Stimulated activated CD8-positive, alpha-beta memory T cell treated with anti-CD3 and anti-CD28 coated beads, Interleukin-2, amount 100 ng/mL, for 1 hour (primary cell): ENCODE data around the gene CDR2L.
"Not testable (repeated sequence)": the region's sequence is repeated elsewhere in the genome, so short reads cannot be mapped to it uniquely, and the experiment has no call there.

Experiments
- DNase-seq, 2 donors: peaks; one replicate each; pipeline ENCODE4 v3.0.0-alpha.2; 2020; ENCODE audit warnings: low read depth in 2 of 2

CDR2L gene

DNA sequence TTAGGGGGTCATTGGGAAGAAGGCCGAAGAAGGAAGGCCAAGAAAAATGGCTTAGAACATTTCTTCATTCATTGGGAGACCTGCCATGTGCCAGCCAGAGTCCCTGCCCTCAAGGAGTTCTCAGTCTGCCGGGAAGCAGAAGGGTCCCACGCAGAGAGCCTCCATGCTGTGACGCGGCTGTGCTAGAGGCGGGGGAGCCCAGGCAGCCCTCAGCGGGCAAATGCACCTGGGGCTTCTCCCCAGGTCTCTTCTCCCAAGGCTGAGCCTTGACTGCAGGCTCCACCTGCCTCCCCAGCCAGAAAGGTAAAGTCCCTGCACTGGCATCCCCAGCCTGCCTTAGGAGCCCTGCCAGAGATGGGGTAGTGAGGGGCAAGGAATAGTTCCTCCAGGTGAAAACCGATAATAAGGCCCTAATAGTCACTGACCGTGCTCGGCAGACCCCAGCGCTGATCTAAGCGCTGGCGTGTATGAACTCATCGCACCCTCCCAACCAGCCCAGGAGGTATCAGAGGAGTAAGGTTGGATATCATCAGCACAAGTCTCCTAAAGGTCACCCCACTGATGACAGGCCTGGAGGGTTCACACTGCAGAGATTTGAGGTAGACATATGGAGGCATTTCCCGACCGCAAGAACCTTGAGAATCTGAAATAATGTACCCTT is 6.0 kb upstream of the CDR2L start:
- no peak for DNase-seq

DNA sequence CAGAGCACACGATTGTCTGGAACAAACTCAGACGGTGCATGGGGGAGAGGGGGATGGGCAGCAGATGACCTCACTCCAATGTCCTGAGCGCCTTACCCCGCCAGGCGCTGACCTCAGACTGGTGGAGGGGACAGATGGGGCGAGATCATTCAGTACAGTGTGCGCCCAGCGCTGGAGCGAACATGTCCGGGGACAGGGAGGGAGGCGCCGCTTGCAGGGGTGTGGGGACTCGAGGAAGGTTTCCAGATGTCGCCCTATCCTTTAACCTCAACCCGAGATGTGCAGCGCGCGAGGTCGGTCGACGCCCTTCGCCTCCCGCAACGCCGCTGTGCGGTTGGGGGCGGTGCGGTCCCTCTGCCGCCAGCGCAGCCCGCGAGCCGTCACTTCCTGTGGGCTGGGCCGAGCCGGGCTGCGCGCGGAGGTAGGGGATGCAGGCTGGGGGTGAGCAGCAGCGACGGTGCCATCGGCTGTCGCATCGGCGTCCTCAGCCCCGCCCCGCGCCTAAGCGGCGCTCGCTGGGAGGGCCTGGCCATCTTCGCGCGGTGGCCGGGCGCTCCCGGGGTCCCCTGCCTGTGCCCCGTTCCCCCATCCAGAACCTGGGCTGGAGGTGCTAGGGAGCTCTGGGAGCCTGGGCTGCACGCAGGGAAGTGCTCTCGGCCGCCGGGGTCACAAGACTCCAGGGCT is 5.3 kb upstream of the CDR2L start:
- peak; percentile 46 to 55 for DNase-seq

DNA sequence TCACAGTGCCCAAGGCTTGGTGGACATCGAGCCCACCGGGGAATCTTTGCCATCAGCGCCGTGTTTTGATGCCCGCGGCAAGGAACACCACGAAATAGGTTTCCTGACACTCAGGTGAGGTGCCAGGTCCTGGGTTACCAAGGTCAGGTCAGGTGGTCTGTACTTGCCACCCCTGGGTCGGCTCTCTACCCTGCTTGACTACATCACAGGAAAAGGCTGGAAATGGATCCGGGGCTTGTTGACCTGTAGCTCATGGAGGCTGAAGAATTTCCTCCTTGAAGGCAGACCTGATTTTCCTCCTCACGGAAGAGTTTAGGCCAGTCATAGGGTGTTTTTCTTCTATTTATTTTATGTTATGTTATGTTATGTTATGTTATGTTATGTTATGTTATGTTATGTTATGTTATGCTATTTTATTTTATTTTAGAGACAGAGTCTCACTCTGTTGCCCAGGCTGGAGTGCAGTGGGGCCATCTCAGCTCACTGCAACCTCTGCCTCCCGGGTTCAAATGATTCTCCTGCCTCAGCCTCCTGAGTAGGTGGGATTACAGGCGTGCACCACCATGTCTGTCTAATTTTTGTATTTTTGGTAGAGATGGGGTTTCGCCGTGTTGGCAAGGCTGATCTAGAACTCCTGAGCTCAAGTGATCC is 4.6 kb upstream of the CDR2L start:
- DNase-seq: not testable (repeated sequence)

DNA sequence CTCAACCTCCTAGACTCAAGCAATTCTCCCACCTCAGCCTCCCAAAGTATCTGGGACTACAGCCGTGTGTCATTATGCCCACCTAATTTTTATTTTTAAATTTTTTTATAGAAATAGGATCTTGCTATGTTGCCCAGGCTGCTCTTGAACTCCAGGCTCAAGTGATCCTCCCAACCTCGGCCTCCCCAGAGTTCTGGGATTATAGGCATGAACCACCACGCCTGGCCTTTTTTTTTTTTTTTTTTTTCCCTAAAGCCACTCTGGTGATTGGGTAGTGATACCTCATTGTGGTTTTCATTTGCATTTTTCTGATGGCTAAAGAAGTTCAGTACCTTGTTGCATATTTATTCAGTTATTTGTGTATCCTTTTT is 1.2 kb upstream of the CDR2L start:
- DNase-seq: no peak

DNA sequence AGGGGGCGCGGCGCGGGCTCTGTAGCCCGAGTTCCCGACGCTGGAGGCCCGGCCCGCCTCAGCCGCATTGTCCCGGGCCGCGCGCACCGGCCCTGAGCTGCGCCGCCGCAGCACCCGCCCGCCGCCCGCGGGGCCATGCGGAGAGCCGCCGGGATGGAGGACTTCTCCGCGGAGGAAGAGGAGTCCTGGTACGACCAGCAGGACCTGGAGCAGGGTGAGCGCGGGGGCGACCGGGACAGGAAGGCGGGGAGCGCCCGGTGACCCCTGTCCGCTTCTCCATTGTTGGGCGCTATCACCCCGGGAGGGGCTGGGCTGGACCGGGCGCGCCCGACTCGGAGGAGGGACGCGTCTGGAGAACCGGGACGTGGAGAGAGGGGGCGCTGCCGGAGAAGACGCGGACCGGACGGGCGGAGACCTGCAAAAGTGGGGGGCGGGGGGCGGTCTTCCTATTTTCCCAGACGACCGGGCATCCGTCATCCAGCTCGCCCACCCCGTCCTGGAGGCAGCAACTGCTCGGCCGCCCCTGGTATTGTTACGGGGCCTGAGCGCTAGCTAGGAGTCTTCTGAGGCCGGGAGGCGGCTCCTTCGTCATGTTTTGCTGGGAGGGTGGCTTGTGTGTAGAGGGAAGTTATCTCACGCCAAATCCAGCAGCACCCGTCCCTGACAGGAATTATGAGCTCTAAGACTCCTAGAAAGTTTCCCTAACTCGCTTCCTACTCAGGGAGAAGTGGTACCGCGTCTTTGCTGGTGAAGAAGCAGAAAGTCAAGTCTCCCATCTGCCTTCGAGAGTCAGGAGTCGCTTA is 678 bp downstream of the CDR2L start:
- DNase-seq: no peak

DNA sequence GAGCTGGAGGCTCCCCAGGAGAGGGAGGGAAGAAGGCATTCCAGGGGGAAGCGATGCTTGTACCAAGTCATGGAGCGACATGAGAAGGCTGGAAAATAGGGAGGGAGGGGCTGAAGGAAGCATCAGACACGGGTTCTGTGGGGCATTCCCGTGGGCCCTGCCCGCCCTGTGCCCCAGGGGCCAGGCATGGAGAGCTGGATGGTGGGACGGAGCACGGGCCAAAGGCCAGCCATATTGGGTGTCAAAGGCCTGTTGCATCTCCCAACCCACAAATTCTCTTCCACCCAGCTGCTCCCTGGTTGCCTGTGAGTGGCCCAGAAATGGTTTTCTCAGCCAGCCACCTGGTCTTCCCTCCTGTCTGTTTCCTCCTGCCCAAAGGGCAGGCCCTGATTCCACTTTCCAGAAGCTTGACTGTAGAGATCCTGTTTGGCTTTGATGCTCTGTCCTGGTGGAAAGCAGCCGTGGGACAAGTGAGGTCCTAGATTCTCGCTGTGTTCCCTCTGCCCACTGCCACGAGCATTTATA is 3.2 kb downstream of the CDR2L start:
- no peak for DNase-seq

DNA sequence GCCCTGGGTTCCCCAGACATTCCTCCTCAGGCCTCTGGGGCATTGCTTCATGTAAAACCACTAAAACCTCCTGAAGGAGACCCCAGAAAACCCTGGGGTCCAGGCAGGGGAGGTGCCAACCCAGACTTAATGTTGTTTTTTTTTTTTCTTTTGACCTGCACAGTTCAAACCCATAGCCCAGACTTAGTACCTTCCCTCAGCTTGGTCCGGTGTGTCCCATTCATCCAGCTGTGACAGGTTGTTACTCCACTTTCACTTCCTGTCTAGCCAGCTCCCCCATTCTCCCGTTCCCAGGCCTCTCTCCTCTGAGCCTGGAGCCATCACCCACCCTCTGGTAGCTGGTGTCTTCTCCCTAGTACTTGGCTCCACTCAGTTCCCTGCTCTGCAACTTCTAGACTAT is 4.8 kb downstream of the CDR2L start:
- DNase-seq: no peak

DNA sequence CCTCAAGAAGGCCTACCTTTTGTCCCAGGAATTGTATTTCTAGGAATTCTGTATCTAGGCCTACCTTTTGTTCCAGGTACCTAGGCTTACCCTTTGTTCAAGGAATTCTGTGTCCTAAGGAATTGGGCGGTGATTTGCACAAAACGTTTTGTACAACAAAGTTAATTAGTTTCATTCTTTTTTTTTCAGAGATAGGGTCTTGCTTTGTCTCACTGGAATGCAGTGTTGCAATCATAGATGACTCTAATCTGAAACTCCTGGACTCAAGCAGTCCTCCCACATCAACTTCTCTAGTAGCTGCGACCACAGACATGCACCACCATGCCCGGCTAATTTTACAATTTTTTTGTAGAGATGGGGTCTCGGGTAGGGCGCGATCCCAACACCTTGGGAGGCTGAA is 7.0 kb downstream of the CDR2L start:
- DNase-seq: no peak

DNA sequence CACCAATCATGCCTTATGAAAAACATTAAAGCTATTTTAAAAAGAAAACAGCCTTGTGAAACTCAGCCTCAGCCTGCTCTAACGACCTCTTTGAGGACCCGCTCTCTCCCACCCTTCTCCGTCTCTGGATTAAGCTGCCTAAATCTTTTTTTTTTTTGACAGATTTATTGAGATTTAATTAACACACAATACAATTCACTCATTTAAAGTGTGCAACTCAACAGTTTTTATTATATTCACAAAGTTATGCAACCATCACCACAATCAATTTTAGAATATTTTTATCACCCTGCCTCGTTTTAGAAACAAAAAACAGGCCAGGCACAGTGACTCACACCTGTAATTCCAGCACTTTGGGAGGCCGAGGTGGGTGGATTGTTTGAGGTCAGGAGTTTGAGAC is 8.4 kb downstream of the CDR2L start:
- DNase-seq: no peak

DNA sequence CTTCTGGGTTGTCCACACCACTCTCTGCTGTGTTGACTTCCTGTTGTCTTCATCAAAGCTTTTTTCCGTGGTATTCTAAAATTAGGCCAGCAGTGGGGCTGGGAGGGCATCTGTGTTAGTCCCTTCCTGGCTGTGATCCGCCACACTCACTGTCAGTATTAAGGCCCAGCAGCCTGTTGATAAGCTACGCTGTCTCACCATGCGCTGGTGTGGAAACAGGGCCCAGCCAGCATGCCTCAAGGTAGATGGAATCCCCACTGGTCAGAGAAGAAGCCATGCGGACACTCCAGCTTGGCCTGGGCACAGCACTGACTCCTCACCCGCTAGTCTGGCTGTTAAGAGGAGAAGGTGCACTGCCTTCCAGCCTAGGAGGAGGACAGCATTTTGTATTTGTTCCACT is 11.4 kb downstream of the CDR2L start:
- no peak for DNase-seq

DNA sequence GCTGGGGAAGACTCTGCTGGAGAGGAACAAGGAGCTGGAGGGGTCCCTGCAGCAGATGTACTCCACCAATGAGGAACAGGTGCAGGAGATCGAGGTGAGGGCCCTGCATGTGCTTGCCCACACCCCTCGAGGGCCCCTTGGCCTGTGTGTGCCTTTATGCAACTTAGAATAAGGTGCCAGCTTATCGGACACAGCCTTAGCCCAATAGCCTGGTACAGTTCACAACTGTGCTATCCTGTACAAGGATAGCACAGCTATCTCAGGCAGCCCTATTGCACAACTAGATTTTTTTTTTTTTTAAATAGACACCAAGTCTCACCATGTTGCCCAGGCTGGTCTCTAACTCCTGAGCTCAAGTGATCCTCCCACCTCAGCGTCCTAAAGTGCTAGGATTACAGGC is 12.1 kb downstream of the CDR2L start:
- no peak for DNase-seq

DNA sequence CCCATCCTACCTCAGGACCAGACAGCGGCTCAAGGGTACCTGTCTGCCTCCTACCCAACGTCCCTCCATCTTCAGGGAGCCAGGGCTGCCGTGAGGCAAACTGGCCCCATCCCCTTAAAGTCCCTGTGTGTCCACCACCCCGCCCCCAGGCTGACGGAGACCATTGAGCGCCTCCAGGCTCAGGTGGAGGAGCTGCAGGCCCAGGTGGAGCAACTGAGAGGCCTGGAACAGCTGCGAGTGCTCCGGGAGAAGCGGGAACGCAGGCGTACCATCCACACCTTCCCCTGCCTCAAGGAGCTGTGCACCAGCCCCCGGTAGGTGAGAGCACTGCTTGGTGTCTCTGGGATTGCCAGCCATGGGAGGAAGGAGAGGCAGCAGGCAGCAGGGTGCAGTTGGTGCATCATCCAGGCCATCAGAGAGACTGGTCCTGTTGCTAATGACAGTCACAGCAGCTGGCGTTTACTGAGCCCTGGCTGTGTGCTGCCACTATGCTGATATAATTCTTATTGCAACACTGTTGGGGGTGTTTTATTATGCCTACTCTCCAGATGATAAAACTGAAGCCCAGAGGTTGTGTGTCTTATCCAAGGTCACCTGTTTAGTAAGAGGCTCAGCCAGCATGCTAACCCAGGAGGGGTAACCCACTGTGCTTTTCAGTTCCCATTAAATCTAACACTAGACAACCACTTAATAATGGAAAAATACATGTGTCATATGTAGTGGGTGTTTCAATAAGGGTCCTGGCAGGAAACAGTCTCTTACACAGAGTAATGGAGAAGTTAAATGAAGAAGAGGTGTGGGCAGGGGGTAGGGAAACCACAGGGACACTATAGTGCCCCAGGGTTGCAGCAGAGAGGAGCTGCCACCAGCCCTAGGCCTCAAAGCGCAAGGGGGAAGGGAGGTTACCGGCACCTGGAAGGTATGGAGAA is 14.7 kb downstream of the CDR2L start:
- DNase-seq: no peak

DNA sequence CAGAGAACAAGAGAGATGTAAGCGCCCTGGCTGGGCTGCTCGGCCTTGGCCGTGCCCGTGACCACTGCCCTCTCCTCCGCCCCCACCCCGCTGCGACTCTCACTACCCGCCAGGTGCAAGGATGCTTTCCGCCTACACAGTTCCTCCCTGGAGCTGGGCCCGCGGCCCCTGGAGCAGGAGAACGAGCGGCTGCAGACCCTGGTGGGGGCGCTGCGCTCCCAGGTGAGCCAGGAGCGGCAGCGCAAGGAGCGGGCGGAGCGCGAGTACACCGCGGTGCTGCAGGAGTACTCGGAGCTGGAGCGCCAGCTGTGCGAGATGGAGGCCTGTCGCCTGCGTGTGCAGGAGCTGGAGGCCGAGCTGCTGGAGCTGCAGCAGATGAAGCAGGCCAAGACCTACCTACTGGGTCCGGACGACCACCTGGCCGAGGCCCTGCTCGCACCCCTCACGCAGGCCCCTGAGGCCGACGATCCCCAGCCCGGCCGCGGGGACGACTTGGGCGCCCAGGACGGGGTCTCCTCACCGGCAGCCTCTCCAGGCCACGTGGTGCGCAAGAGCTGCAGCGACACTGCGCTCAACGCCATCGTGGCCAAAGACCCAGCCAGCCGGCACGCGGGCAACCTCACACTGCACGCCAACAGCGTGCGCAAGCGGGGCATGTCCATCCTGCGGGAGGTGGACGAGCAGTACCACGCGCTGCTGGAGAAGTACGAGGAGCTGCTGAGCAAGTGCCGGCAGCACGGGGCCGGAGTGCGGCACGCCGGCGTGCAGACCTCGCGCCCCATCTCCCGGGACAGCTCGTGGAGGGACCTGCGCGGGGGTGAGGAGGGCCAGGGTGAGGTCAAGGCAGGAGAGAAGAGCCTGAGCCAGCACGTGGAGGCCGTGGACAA is 15.9 kb downstream of the CDR2L start:
- DNase-seq: no peak

DNA sequence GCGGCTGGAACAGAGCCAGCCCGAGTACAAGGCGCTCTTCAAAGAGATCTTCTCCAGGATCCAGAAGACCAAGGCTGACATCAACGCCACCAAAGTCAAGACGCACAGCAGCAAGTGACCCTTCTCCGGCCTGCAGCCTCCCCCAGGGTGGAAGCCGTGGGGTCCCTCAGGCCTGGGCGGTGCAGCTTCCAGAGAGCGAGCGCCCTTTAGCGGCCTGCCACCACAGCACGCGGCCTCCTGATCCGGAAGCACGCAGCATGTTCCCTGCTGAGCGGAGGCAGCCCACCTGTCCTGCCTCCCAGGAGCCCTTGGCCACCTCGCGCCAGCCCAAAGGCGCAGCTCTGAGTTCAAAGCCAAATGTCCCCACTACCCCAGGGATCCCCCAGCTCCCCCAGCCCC is 16.5 kb downstream of the CDR2L start:
- DNase-seq: no peak

DNA sequence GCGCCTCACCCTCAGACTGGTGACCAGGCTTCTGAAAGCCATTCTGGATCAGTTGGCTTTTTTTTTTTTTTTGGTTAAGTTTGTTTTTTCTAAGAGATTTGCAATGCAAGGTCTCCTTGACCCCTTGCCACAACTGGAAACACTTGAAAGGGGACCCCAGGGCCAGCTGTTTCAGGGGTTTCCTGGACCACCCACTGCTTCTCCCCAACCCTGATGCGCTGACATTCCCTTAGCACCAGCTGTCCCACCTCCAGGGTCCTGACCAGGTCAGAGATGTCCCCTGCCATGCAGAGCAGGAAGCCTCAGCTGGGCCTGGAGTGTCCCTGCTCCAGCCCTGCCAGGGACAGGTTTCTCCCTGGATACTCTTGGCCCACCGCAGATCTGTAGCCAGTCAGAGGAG is 16.9 kb downstream of the CDR2L start:
- no peak for DNase-seq

DNA sequence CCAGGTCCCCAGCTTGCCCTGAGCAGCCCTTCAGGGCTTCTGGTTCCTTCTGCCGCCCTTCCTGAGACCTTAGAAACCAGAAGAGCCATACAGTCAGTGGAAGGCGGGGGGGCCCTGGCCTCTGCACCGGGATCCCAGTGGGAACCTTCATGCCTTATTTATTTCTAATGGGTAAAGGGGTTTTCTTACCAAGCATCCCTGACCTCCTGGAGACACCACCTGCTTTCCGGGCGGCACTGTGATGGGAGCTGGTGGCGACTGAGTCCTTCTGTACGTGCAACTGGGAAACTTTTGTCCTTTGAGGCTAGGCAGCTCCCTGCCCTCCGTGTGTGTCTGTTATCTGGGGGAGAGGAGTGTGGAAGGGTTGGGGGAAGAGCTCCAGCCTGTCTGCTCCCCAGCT is 17.9 kb downstream of the CDR2L start:
- DNase-seq: no peak

DNA sequence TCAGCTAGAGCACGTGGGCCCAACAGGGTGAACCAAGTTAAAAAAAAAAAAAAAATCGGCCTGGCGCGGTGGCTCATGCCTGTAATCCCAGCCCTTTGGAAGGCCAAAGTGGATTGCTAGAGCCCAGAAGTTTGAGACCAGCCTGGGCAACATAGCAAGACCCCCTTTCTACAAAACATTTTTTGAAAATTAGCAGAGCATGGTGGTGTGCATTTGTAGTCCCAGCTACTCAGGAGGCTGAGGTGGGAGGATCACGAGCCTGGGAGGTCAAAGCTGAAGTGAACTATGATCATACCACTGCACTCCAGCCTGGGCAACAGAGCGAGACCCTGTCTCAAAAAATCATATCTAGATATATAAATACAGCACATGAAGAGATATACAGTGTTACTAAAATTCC is 18.7 kb downstream of the CDR2L start:
- DNase-seq: not testable (repeated sequence)

DNA sequence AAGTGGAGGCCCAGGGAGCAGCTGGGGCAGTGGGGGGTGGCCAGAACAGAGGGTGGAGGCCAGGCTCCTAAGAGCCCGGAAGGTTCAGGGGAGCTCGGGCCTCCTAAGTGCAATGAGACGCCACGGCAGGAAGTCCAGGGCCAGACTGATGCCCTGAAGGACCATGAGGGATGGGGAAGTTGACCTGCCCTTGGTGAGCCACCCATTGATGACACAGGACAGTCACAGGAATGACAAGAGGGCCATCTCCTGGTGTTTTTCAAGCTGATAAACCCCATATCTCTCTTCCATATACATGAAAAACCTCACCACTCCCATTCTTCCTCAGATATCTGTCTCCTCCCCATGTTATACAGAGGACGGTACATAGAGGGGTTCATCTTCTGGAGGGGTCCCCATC is 19.2 kb downstream of the CDR2L start:
- DNase-seq: no peak

DNA sequence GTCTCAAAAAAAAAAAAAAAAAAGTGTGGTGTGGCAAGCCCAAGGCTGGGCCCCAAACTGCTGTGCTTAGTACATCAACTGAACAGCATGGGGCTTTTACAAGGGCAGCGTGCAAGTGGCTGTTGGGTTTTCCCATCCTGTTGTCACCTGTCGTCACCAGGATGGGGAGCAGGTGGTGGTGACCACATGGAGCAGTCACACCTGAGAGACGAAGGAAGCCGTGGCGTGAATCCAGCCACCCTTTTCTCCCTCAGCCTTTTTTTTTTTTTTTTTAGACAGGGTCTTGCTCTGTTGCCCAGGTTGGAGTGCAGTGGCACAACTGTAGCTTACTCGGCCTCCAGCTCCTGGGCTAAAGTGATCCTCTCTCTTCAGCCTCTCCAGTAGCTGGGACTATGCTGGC is 20.9 kb downstream of the CDR2L start:
- no peak for DNase-seq

DNA sequence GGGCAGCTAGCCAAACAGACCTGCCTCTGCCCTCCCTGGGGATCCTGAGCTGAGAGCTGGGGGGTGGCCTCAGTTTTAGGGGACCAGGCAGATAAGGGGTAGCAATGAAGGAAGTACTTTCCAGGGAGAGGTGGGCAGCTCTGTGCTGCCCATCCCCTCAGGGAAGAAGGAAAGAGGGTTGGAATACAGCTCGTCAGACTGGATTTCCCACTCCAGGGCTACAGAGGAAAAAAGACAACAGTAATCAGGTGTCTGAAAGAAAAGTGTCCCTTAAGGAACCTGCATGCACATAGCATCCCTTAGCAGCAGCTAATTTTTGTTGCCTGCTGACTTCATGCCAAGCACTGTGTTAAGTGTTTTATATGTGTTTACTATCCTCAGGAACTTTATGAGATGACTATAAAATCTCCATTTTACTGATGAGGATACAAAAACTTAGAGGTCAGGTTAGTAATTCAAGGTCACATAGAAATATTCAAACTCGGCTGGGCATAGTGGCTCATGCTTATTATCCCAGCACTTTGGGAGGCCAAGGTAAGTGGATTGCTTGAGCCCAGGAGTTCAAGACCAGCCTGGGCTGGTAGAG is 21.8 kb downstream of the CDR2L start:
- DNase-seq: no peak
